ENCODE results near the gene GPR84.

Gene GPR84

GRCh38 chr12:54390668-54391551, 26.6 kb upstream of the GPR84 start:
- no peak for DNase-seq (ENCODE audit: low spot score)

GRCh38 chr12:54390176-54390667, 25.9 kb upstream of the GPR84 start:
- no peak for DNase-seq (ENCODE audit: low spot score)

GRCh38 chr12:54389607-54390175, 25.4 kb upstream of the GPR84 start:
- DNase-seq (ENCODE audit: low spot score) = no peak

GRCh38 chr12:54389134-54389508, 24.8 kb upstream of the GPR84 start:
- DNase-seq (ENCODE audit: low spot score) = no peak

- DNase-seq (ENCODE audit: low spot score) = no peak
These were observed 24.2 kb upstream of the GPR84 start for GRCh38 chr12:54388237-54389133.

- DNase-seq (ENCODE audit: low spot score) = no peak
These were observed 22.8 kb upstream of the GPR84 start for GRCh38 chr12:54387114-54387467.

GRCh38 chr12:54386403-54387113, 22.3 kb upstream of the GPR84 start:
- DNase-seq (ENCODE audit: low spot score) = no peak

- DNase-seq (ENCODE audit: low spot score) = no peak
These were observed 21.1 kb upstream of the GPR84 start for GRCh38 chr12:54385251-54385914.

- no peak for DNase-seq (ENCODE audit: low spot score)
These were observed 20.3 kb upstream of the GPR84 start, which contains the start of gene ZNF385A for GRCh38 chr12:54384591-54385041. TSS of gene ZNF385A (minus strand) at chr12:54384733. CDS start at chr12:54384514, 219 bp downstream.

- DNase-seq (ENCODE audit: low spot score) = no peak
These were observed 18.8 kb upstream of the GPR84 start for GRCh38 chr12:54383041-54383609.

GRCh38 chr12:54381136-54381535, 16.9 kb upstream of the GPR84 start:
- no peak for DNase-seq (ENCODE audit: low spot score)

GRCh38 chr12:54379398-54380201, 15.3 kb upstream of the GPR84 start:
- peak; percentile 99 for DNase-seq (ENCODE audit: low spot score)

GRCh38 chr12:54378796-54379397, 14.6 kb upstream of the GPR84 start:
- peak; percentile 91 for DNase-seq (ENCODE audit: low spot score)

- no peak for DNase-seq (ENCODE audit: low spot score)
These were observed 13.7 kb upstream of the GPR84 start for GRCh38 chr12:54377797-54378515.

GRCh38 chr12:54377007-54377406, 12.7 kb upstream of the GPR84 start:
- no peak for DNase-seq (ENCODE audit: low spot score)

- DNase-seq (ENCODE audit: low spot score) = no peak
These were observed 12.3 kb upstream of the GPR84 start for GRCh38 chr12:54376596-54376995.

- no peak for DNase-seq (ENCODE audit: low spot score)
These were observed 10.9 kb upstream of the GPR84 start for GRCh38 chr12:54375259-54375579.

- no peak for DNase-seq (ENCODE audit: low spot score)
These were observed 10.4 kb upstream of the GPR84 start for GRCh38 chr12:54374562-54375258.
